GM23338 (cell line): ENCODE measurements around the gene ZBED3. TPM values are rescaled to one million over a fixed set of nuclear protein-coding genes. Genes with fewer than 3 reads are reported as not detected.

ENCODE experiments used
- ATAC-seq: fragments of 200-7000 bp; cut with Tn5 transposase; 3 replicates; pipeline ENCODE4 v1.9.1; 2020
- DNase-seq: peaks from one replicate; pipeline ENCODE4 v3.0.0-alpha.2; 2015; ENCODE audit warnings: low spot score
- H2AFZ ChIP-seq: fragments of 200-600 bp; sonication (generic); 2 replicates; pipeline ENCODE4 v1.8.0; 2016; ENCODE audit warnings: antibody characterized with exemption, mild to moderate bottlenecking, moderate library complexity
- H3F3A ChIP-seq: fragments of 200-600 bp; sonication (generic); replicated peaks from 2 replicates; pipeline ENCODE4 v1.8.0; 2017; ENCODE audit warnings: antibody characterized with exemption, mixed run types, low read depth
- H3K27ac ChIP-seq: fragments of 200-600 bp; sonication (generic); 2 replicates; pipeline ENCODE4 v1.6.1; 2016; ENCODE audit warnings: low read depth
- H3K27me3 ChIP-seq: fragments of 200-600 bp; sonication (generic); 2 replicates; pipeline ENCODE4 v1.8.0; 2016; ENCODE audit warnings: mild to moderate bottlenecking, mixed run types, moderate library complexity; ENCODE audit not compliant: insufficient read depth
- H3K36me3 ChIP-seq: fragments of 200-600 bp; sonication (generic); 2 replicates; pipeline ENCODE4 v1.8.0; 2016; ENCODE audit warnings: mild to moderate bottlenecking; ENCODE audit not compliant: insufficient read depth
- H3K4me1 ChIP-seq: fragments of 200-600 bp; sonication (generic); 2 replicates; pipeline ENCODE4 v1.8.0; 2016; ENCODE audit warnings: mild to moderate bottlenecking, moderate library complexity; ENCODE audit not compliant: insufficient read depth
- H3K4me2 ChIP-seq: fragments of 200-600 bp; sonication (generic); 2 replicates; pipeline ENCODE4 v1.7.1; 2017; ENCODE audit warnings: mixed run types
- H3K4me3 ChIP-seq: fragments of 200-600 bp; sonication (generic); 2 replicates; pipeline ENCODE4 v1.6.1; 2016; ENCODE audit warnings: mixed run types
- H3K79me2 ChIP-seq: fragments of 200-600 bp; sonication (generic); replicated peaks from 2 replicates; pipeline ENCODE4 v1.8.0; 2017; ENCODE audit warnings: mild to moderate bottlenecking; ENCODE audit not compliant: insufficient read depth
- H3K9me2 ChIP-seq: fragments of 200-600 bp; sonication (generic); 2 replicates; pipeline ENCODE4 v1.8.0; 2017; ENCODE audit not compliant: insufficient read depth
- H4K20me1 ChIP-seq: fragments of 200-600 bp; sonication (generic); replicated peaks from 2 replicates; pipeline ENCODE4 v1.8.0; 2017; ENCODE audit warnings: mild to moderate bottlenecking; ENCODE audit not compliant: insufficient read depth
- H3K27ac Mint-ChIP-seq: 2 replicates; pipeline ENCODE4 v1.8.0; 2020; ENCODE audit warnings: inconsistent platforms, mild to moderate bottlenecking, moderate library complexity, mixed read lengths
- H3K27me3 Mint-ChIP-seq: 3 replicates; pipeline ENCODE4 v1.8.0; 2022; ENCODE audit warnings: low read depth, mild to moderate bottlenecking, moderate library complexity, mixed read lengths, inconsistent platforms; ENCODE audit not compliant: insufficient read depth, poor library complexity
- H3K36me3 Mint-ChIP-seq: 3 replicates; pipeline ENCODE4 v1.8.0; 2021; ENCODE audit warnings: low read depth, mild to moderate bottlenecking, inconsistent platforms, moderate library complexity, mixed read lengths
- H3K4me1 Mint-ChIP-seq: 3 replicates; pipeline ENCODE4 v1.8.0; 2020; ENCODE audit warnings: mild to moderate bottlenecking, inconsistent platforms, mixed read lengths
- H3K4me3 Mint-ChIP-seq: 3 replicates; pipeline ENCODE4 v1.8.0; 2021; ENCODE audit warnings: moderate library complexity, mild to moderate bottlenecking, inconsistent platforms, mixed read lengths
- H3K9me3 Mint-ChIP-seq: 3 replicates; pipeline ENCODE4 v1.8.0; 2020; ENCODE audit warnings: moderate library complexity, mild to moderate bottlenecking, inconsistent platforms, mixed read lengths
- CREB1 ChIP-seq: fragments of 250-450 bp; sonication (Bioruptor Pico); IDR thresholded peaks from 2 replicates; pipeline ENCODE4 v1.5.0; 2020; ENCODE audit warnings: low read depth, mild to moderate bottlenecking, moderate library complexity
- CTCF ChIP-seq, 2 experiments: fragments of 200-600 bp in 1 of 2; sonication (generic) in 1 of 2; conservative IDR thresholded peaks; 2 replicates each; pipeline versions ENCODE4 v1.5.1 to v1.6.1; 2016 to 2017; ENCODE audit warnings: antibody characterized with exemption in 2 of 2, low read depth in 2 of 2, mild to moderate bottlenecking in 2 of 2, moderate library complexity in 1 of 2
- ETS1 ChIP-seq: IDR thresholded peaks from 2 replicates; pipeline ENCODE4 v1.6.1; 2016; ENCODE audit warnings: antibody characterized with exemption
- EZH2 ChIP-seq: fragments of 200-600 bp; sonication (generic); IDR thresholded peaks from one replicate; pipeline ENCODE4 v1.8.0; 2017; ENCODE audit warnings: antibody characterized with exemption, mild to moderate bottlenecking, low read depth; ENCODE audit not compliant: unreplicated experiment
- NANOG ChIP-seq: IDR thresholded peaks from 2 replicates; pipeline ENCODE4 v1.6.1; 2016; ENCODE audit warnings: antibody characterized with exemption, borderline replicate concordance
- POLR2AphosphoS5 ChIP-seq: IDR thresholded peaks from 2 replicates; pipeline ENCODE4 v1.6.1; 2016; ENCODE audit warnings: antibody characterized with exemption, low read depth
- STAT1 ChIP-seq: IDR thresholded peaks from one replicate; pipeline ENCODE4 v1.6.1; 2016; ENCODE audit warnings: antibody characterized with exemption; ENCODE audit not compliant: unreplicated experiment
- ZNF114 ChIP-seq: fragments of 250-450 bp; sonication (Bioruptor Pico); IDR thresholded peaks from 2 replicates; pipeline ENCODE4 v1.5.0; 2020; ENCODE audit warnings: mild to moderate bottlenecking, moderate library complexity
- ZNF331 ChIP-seq: fragments of 250-450 bp; sonication (Bioruptor Pico); IDR thresholded peaks from 2 replicates; pipeline ENCODE4 v1.5.0; 2020; ENCODE audit warnings: low read depth, mild to moderate bottlenecking, moderate library complexity
- polyA plus RNA-seq: library from polyadenylated mRNA; unstranded; fragments of >200 nt; fragmentation: Nextera tagmentation; extraction: Ambion mirVana; gene quantifications from 2 replicates; pipeline ENCODE4 v1.2.1, GENCODE V29; 2016
- total RNA-seq: library from RNA; depleted of rRNA; stranded (reverse); fragments of >200 nt; shearing (Covaris generic); gene quantifications from 2 replicates; pipeline ENCODE4 v1.2.3, GENCODE V29; 2014

Gene ZBED3
- total and polyA plus RNA-seq, 2 experiments from 2014 or later: 4.2 to 9.3 TPM

- no peaks in the 10 kb centered on the region for H3K4me1 ChIP-seq
- H3F3A ChIP-seq: no peaks in the 10 kb centered on the region
- no peaks in the 10 kb centered on the region; the same call in 1 of the 2 replicates for H4K20me1 ChIP-seq
- ATAC-seq (no peak), DNase-seq (no peak)
- Mint-ChIP-seq H3K4me1 (no peaks in the 10 kb centered on the region), H3K36me3 (peaks cover 34% of the 10 kb centered on the region; the same call in 2 of the 3 replicates), H3K9me3 (peaks cover 4% of the 10 kb centered on the region; the same call in 2 of the 3 replicates), H3K27ac (no peak overlapping the region), H3K27me3 (peaks cover 4% of the 10 kb centered on the region), H3K4me3 (no peak overlapping the region)
- no peaks in the 10 kb centered on the region for H3K79me2 ChIP-seq
- no peak overlapping the region for H3K27ac ChIP-seq
- no peak overlapping the region for H2AFZ ChIP-seq
- H3K4me3 ChIP-seq: no peak overlapping the region
- H3K36me3 ChIP-seq: peaks cover 6% of the 10 kb centered on the region; the same call in 1 of the 2 replicates
- no peak overlapping the region for H3K4me2 ChIP-seq
- TF ChIP-seq EZH2 (no peak), CREB1 (CRISPR knock-in tag) (no peak), STAT1 (no peak), ZNF331 (CRISPR knock-in tag) (no peak), ZNF114 (CRISPR knock-in tag) (no peak), CTCF (conservative IDR thresholded peaks at IDR 0.05; ENCODE audit: low read depth in 2 of 2) (no peak), POLR2AphosphoS5 (no peak), ETS1 (no peak), NANOG (no peak)
- H3K27me3 ChIP-seq: no peaks in the 10 kb centered on the region
- no peaks in the 10 kb centered on the region for H3K9me2 ChIP-seq
Observed at GRCh38 chr5:77102549-77102948, 15.5 kb upstream of the ZBED3 start.

- Histone ChIP-seq H3K4me1 (no peaks in the 10 kb centered on the region), H4K20me1 (no peaks in the 10 kb centered on the region; the same call in 1 of the 2 replicates), H3K9me2 (no peaks in the 10 kb centered on the region), H3K79me2 (no peaks in the 10 kb centered on the region), H3K4me3 (no peak overlapping the region), H3K27ac (no peak overlapping the region), H2AFZ (no peak overlapping the region), H3K4me2 (no peak overlapping the region), H3K36me3 (peaks cover 6% of the 10 kb centered on the region; the same call in 1 of the 2 replicates), H3F3A (no peaks in the 10 kb centered on the region), H3K27me3 (no peaks in the 10 kb centered on the region)
- ATAC-seq: no peak
- DNase-seq: no peak
- peaks cover 4% of the 10 kb centered on the region for H3K27me3 Mint-ChIP-seq
- no peaks in the 10 kb centered on the region for H3K4me1 Mint-ChIP-seq
- H3K9me3 Mint-ChIP-seq: no peaks in the 10 kb centered on the region
- H3K27ac Mint-ChIP-seq: no peak overlapping the region
- no peak overlapping the region for H3K4me3 Mint-ChIP-seq
- TF ChIP-seq CTCF (conservative IDR thresholded peaks at IDR 0.05; ENCODE audit: low read depth in 2 of 2): no peak
- peaks cover 22% of the 10 kb centered on the region; the same call in 2 of the 3 replicates for H3K36me3 Mint-ChIP-seq
Observed at GRCh38 chr5:77101298-77101697, 14.2 kb upstream of the ZBED3 start.
